HG03095 (cell line): ENCODE results near the gene DLEC1.

Experiments used
- ATAC-seq: cut with Tn5 transposase; IDR thresholded peaks from one replicate; pipeline ENCODE4 v1.9.1; 2021; ENCODE audit warnings: moderate library complexity; ENCODE audit not compliant: unreplicated experiment

The DLEC1 gene

DNA sequence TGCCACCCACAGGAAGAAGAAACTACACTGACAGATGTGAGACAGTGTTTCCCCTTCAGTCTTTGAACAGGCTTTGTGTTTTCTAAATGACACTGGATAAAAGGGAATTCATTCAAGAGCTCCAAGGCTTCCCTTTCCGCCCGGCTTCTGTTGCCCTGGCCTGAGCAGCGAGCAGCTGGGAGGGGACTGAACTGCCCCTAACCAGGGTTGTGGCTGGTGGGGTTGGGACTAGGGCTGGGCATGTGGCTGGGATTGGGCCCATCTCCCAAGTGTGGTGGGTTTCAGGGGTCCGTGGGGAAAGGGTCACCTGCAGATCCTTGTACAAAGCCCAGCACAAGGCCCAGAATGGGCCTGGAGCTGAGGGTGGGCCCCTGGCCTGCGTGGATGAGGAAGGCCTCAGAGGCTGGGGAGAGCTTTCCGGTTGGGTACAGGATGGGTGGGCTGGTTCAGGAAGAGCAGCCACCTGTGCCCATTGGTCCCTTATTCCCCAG lies 38.0 kb upstream of the DLEC1 start:
- no peak for ATAC-seq

DNA sequence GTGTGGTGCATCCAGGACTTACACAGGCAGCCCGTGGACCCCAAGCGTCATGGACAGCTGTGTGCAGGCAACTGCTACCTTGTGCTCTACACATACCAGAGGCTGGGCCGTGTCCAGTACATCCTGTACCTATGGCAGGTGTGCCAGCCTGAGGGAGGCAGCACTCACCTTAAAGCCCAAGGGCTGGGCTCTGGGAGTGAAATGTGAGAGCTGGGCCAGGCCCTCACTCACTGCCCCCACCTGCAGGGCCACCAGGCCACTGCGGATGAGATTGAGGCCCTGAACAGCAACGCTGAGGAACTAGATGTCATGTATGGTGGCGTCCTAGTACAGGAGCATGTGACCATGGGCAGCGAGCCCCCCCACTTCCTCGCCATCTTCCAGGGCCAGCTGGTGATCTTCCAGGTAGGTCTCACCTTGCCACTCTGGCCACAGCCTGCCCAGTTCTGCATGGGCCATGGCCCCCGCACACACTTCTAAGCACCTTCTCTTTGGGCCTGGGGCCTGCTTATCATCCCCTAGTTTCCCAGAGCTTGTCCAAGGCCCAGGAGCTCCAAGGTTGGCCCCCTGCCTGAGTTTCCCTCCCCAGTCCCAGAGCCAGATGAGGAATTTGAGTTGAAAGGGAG lies 37.4 kb upstream of the DLEC1 start:
- ATAC-seq = no peak

DNA sequence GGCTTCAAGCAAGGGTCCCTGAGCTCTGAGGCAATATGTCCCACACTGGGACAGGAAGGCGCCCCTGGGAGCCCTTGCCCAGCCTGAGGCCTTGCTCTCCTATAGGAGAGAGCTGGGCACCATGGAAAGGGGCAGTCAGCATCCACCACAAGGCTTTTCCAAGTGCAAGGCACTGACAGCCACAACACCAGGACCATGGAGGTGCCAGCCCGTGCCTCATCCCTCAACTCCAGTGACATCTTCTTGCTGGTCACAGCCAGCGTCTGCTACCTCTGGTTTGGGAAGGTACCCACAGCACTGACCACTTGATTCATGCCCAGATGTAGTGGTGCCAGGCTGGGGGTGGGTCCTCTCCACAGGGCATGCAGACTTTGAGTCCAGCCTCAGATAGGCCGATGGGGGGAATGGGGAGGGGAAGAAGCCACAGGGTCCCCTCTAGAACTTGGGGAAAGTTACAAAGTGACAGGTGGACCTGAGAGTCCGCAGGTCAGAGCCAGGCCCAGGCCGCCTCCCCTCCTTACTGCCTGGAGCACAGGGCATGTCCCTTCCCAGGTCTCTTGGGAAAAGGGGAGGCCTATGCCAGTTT lies 36.6 kb upstream of the DLEC1 start:
- ATAC-seq = no peak

DNA sequence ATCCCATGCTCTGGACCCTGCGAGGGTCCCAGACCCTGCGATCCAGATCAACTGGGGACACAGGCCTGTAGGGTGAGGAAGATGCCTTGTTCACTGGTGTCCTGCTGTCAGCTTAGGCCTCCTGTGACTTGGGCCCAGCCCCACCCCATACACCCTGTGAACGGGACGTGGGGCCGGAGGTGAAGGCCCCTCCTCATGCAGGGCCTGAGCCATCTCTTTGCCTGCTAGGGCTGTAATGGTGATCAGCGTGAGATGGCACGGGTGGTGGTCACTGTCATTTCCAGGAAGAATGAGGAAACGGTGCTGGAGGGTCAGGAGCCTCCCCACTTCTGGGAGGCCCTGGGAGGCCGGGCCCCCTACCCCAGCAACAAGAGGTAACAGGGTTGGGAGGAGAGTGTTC lies 36.1 kb upstream of the DLEC1 start:
- no peak for ATAC-seq

DNA sequence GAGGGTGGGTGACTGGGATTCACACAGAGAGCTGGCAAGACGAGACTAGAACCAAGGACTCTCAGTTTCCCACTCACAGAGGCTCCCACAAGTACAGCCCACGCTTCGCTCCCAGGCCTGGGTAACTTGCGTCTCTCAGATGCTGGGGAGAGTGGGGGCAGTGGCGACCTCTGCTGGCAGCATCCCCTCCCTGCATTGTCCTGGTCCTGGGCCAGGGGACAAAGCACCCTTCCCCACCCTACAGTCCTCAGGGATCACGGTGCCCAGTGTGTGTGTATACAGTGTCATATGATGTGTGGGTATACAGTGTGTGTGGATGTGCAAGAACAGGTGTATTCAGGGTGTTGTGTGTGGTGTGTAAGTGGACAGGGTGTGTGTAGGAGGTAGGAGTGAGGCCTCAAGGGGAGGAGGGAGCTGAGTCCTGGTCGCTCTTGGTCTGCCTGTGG lies 35.6 kb upstream of the DLEC1 start:
- ATAC-seq = no peak

DNA sequence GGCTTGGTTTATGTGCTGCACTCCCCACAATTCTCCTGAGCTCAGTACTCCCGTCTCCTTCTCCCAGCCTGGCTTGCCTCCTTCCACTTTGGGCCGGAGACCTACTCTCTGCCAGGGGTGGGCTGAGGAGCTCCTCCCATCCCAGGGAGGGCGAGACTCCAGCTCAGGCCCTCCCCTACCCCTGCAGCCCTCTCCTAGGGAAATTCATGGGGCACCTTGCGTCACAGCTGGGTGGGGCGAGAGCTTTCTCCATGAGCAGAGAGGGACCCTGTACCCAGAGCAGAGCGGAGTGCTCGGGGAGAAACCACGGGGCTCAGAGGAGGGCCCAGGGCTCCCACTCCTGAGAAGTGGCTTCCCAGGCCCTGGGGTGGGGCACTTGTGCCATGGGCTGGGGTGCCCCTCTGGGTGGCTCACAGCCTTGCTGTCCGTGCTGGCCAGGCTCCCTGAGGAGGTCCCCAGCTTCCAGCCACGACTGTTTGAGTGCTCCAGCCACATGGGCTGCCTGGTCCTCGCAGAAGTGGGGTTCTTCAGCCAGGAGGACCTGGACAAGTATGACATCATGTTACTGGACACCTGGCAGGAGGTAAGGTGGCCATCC lies 35.1 kb upstream of the DLEC1 start:
- ATAC-seq = no peak

DNA sequence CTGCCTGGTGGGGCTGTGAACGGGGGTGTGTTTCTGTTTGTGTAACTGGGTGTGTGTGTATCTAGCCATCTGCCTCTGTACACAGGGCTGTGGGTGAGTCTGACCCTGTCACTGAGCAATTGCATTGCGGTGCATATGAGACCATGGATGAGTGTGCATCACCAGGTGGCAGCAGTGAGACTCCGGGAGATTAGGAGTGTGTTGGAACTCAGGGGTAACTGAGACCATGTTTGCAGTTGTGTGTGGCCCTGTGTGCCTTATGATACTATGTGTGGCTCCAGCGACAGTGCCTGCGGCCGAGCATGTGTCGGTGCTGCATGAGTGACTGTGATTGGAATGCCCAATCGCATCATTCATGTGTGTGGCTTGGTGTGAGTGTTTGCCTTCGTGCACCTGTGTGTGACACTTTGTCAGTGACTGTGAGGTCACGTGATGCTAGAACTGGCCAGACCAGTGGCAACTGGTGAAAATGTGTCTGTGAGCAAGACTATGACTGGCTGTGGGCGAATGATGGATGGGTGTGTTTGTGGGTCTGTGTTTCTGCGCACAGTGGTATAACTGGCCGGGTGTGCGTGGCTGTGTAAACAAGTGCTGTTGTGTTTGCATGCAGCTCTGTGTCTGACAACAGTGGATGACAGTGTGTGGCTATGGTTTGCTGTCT lies 34.5 kb upstream of the DLEC1 start:
- ATAC-seq = peak; percentile 54

DNA sequence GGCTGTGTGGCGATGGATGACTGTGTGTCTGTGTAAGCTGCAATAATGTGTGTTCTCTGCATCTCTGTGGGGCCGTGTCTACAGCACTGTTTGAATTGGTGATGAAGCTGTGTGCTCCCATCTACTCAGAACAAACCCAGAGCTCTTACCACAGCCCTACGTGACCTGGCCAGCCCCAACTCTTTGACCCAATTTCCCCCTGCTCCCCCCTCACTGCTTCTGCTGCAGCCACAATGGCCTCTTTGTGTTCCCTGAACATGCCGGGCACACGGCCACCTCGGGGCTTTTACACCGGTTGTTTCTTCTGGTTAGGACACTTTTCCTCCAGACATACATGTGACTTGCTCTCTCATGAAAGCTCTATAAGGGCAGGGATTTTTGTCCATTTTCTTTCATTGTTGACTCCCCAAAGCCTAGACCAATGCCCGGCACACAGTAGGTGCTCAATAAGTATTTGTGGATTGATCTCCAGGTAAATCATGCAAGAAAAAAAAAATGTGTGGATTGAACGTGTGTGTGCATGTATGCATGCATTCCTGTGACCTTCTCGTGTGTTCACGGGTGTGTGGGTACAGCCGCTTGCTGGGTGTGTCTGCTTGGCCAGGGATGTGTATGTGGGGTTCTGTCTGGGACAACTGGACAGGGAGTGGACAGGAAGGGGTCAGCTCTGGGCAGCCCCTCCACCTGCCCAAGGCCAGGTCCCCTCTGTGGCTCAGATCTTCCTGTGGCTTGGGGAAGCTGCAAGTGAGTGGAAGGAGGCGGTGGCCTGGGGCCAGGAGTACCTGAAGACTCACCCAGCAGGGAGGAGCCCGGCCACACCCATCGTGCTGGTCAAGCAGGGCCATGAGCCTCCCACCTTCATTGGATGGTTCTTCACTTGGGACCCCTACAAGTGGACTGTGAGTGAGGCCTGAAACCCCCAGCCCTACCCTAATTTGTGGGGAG lies 33.7 kb upstream of the DLEC1 start:
- no peak for ATAC-seq

DNA sequence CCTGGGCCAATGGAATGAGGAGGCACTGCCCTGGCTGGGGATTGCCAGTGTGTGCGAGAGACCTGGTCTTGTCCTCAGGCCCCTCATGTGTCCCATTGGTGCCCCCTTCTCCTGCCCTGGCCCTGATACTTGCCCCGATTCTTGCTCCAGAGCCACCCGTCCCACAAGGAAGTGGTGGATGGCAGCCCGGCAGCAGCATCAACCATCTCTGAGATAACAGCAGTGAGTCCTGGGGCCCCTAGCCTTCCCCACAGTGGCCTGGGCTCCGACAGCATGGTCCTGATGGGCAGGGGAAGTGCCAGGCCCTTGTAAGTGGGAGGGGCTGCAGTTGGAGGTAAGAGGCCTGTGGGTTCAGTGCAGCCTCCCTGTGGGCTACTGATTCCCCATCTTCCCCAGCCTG lies 33.0 kb upstream of the DLEC1 start:
- ATAC-seq = no peak

DNA sequence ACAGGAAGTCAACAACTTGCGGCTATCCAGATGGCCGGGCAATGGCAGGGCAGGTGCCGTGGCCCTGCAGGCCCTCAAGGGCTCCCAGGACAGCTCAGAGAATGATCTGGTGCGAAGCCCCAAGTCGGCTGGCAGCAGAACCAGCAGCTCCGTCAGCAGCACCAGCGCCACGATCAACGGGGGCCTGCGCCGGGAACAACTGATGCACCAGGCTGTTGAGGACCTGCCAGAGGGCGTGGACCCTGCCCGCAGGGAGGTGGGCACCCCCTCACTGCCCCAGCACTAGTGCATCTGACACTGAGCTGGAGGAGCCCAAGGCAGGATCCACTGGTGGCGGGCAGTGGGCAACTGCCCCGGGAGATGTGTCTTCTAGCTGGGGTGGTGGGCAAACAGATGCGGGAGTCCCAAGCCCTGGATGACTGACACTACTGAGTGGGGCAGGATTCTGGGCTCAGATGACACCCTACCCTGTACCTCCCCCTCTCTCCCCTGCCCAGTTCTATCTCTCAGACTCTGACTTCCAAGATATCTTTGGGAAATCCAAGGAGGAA lies 32.5 kb upstream of the DLEC1 start:
- ATAC-seq = no peak

DNA sequence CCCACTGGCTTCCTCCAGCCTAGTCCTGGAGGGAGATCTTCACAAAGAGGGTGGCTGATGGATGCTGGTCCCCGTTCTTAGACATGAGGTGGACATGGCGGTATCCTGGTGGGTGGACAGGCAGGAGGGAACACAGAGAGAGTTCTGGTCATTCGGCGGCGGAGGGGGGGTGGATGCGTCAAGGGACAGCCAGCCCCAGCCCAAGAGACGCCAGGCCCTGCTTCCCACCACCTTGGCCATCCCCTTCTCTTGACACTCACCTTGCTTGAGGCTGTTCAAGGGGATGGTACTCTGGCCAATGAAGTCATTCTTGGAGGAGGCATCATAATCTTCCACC lies 31.3 kb upstream of the DLEC1 start:
- no peak for ATAC-seq

DNA sequence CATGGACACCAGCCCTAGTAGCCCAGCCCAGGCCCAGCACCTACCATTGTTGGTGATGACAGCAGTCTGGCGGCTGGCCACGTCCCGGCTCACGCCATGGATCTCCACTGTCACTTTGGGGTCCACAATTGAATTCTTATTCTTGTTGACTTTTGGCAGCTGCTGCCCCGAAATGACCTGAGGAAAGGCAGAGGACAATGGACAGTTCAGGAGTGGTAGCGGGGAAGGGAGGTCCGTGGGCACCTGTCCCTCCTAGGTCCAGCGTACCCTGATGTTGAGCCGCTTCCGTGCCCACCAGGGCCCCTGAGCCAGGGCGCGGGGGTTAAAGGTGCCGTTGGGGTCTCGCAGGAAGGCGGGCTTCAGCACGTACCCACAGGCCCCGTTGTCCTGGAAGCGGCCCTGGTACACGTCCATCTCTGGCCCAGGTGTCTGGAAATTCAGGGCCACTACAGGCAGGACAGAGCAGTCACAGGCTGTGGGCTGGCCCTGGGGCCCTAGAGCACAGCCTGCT lies 30.8 kb upstream of the DLEC1 start:
- no peak for ATAC-seq

DNA sequence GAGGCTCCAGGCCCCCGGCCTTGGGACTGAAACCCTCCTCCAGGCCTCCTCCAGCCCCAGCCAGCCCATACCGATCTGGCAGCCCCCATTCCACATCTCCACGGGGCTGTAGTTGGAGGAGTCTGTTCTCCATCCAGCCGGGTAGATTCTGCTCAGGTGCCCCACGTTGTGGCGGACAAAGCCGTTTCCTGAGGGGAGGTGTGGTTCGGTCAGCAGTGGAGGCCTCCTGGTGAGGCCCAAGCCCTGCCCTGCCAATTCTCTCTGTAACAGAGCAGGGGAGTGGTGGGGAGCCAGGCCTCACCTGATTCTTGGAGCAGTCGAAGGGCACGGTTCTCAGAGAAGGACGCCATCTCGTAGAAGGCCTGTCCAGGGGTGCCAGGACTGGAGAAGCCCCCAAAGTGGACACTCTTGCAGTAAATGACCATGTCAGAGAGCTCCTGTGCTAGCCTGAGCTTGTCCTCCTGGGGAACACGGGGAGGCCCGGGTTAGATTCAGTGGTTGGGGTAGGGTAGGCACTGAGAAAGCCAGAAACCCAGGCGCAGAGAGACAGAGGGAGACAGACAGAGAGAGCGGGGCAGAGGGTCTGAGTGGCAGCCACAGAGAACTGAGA lies 29.9 kb upstream of the DLEC1 start:
- no peak for ATAC-seq

DNA sequence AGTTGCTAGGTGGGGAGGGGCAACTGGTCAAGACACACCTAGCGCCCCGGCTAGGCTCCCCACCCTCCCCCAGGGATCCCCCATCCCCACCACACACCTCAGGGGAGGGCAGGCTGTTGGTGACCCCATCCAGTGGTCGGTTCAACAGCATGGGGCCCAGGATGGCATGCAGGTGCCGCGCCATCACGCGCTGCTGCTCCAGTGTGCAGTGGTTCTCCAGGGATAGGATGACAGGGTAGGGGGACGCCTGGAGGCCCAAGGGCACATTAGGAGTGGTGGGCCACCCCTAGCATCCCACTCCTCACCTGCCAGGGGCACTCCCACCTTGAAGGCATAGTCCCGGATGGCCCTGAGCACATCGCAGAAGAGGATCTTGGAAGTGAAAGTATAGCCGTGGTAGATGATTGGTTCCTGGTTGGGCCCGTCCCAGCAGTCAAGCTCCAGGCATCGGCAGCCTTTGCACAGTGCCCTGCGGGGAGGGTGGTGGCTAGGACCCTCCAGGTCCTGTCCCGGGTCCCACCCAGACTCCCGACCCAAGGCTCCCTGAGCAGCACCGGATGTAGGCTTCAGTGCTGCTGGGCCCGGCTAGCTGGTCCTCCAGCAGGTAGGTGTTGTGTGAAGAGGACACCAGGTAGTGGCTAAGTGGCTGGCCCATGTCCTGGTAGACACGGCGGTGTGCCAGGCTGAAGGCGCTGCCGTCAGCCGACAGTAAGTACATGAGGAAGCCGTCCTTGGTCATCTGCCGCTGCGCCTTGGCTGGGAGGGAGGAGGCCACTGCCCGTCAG lies 29.0 kb upstream of the DLEC1 start:
- ATAC-seq = no peak

DNA sequence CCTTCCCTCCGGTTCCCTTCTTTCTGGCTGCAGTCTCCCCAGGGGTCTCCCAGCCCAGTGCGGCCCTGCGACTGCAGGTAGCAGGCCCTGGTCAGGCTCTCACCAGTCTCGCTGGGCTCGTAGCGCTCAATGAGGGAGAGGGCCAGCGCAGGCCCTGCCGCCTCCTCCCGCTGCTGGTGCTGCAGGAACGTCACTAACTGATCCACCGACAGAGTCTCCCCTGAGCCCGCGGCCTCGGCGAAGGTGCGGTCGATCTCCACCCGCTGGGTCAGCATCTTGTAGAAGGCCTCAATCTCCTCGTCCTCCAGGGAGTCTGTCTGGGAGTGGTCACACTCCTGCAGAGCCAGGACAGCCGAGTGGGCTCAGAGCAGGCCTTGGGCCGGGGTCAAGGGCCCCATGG lies 27.9 kb upstream of the DLEC1 start:
- ATAC-seq = no peak

DNA sequence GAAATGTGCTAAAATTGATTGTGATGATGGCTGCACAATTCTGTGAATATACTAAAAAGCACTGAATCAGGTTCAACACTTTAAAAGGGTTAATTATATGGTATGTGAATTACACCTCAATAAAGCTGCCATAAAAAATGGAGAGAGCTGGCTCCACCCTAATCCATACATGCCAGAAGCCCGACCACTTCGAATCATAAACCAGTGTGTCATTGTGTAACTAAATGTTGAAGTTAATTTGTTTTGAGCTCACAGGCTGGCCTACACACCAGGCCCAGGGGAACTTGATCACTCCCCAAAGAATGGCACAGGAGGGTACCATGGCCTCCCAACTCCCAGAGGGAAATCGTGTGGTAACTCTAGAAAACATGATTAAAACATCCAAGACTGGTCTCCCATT lies 23.5 kb upstream of the DLEC1 start:
- no peak for ATAC-seq

DNA sequence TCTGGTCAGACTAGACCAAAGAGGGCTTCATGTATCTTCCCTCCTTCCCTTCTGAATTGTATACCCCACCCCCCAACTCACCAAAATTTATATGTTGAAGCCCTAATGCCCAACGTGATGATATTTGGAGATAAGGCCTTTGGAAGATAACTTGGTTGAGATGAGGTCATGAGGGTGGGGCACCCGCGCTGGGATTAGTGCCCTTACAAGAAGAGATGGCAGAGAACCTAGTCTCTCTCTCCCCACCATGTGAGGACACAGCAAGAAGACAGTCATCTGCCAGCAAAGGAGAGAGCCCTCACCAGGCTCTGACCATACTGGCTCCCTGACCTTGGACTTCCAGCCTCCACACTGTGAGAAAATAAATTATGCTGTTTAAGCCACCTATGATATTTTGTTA lies 23.0 kb upstream of the DLEC1 start:
- ATAC-seq = no peak

DNA sequence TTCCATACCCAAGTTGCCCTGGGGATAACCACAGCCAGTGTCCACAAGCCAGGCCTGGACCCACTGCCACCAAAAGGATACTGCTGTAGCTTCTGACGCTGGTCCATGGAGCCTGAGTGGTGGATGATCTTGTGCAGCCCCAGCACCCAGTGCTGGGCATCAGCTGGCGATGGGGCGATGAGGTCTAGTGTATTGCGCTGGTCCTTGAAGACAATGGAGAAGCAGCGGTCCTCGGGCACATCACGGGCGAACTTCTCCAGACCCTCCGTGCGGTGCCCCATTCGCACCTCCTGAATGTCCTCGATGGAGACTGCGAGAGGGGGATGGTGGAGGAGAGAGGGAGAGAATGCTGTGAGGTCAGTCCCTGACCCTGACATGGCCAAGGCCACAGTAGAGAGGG lies 22.6 kb upstream of the DLEC1 start:
- ATAC-seq = no peak

DNA sequence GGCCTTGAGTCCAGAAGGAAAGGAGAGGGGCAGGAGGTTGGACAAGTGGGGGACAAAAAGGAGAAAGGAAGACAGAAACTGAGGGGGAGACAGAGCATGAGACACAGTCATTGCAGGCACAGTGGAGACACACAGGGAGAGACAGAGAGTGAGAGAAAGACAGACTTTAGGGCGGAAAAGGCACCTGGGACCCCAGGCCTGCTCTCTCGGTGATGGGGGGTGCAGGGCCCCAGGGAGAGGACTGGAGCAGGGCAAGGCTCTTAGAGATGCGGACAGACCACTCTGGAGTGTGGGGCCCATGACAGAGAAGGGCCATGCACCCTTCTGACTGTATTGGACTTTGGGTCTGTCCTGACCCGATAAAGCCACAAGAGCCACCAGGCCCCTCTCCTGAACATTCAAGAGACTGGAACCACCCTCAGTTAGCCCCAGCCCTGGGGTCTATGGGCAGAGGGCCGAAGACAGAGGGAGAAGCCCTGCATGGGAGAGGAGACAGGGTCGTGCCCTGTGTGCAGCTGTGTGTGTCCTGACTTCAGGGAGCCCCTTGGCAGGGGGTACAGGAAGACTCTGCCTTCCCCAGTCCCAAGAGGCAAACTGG lies 22.1 kb upstream of the DLEC1 start:
- ATAC-seq = no peak
